Stomach smooth muscle (tissue), 2 donors: ENCODE measurements around the gene AKR1B1.

Experiments
- H3K27ac ChIP-seq: one replicate; pipeline ENCODE4 v1.7.0; 2013; ENCODE audit warnings: mild to moderate bottlenecking, low read length, inconsistent platforms
- H3K27me3 ChIP-seq, 2 donors: one replicate each; pipeline ENCODE4 v1.7.0; 2013; ENCODE audit warnings: low read length in 2 of 2; ENCODE audit not compliant: insufficient read depth in 2 of 2, control insufficient read depth in 1 of 2
- H3K36me3 ChIP-seq, 2 donors: one replicate each; pipeline ENCODE4 v1.7.0; 2013; ENCODE audit warnings: low read length in 2 of 2; ENCODE audit not compliant: control insufficient read depth in 2 of 2, insufficient read depth in 2 of 2
- H3K4me1 ChIP-seq: one replicate; pipeline ENCODE4 v1.7.0; 2013; ENCODE audit warnings: low read length; ENCODE audit not compliant: control insufficient read depth, insufficient read depth
- H3K4me3 ChIP-seq, 2 donors: one replicate each; pipeline ENCODE4 v1.7.0; 2013; ENCODE audit warnings: low read length in 2 of 2
- H3K9ac ChIP-seq, 2 donors: one replicate each; pipeline ENCODE4 v1.7.0; 2013; ENCODE audit warnings: low read length in 2 of 2, mild to moderate bottlenecking in 1 of 2
- H3K9me3 ChIP-seq, 2 donors: one replicate each; pipeline ENCODE4 v1.7.0; 2013; ENCODE audit warnings: low read length in 2 of 2; ENCODE audit not compliant: control insufficient read depth in 2 of 2
- donor health status: healthy.
- donor health status: Pancreatic carcinoma.

AKR1B1 gene

DNA sequence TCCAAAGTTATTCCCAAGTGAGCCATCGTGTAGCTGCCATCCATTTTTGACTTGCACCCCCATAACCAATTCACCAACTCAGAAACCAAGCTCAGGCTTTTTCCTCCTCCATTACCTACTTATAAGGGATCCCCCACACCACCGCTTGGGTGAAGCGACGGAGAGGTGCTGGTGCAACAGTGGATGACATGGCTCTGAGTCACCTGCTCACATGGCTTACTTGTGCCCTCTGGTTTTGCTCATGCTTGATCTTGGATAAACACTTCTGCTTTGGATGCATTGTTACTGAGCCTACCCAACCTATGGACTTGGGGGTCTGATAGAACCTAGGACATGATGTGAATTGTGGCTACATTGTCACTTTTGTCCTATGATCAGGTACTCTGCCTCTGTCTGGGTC is 12.0 kb upstream of the AKR1B1 start:
- no peak overlapping the region for H3K27ac ChIP-seq
- H3K9ac ChIP-seq: no peak overlapping the region
- no peaks in the 10 kb centered on the region for H3K4me1 ChIP-seq
- H3K4me3 ChIP-seq: no peak overlapping the region
- no peaks in the 10 kb centered on the region for H3K36me3 ChIP-seq
- H3K9me3 ChIP-seq: no peaks in the 10 kb centered on the region
- H3K27me3 ChIP-seq: no peaks in the 10 kb centered on the region

DNA sequence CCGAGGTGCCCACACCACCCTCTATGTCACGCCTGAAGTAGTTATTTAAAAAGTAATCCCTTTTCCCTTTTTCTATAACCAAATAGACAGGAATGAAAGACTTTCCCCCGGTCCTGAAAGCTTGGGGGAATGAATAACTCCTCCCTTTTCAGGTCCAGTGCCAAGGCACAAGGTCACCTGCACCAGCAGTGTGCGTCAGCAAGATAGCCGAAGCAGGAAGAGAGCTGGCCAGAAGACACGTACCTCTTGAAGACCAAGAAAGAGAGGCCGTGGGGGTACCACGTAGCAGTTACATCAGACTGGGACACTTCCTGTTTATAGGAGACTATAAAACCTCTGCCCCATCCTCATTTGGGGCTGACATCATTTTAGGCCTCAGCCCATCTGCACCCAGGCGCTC is 10.7 kb upstream of the AKR1B1 start:
- no peaks in the 10 kb centered on the region for H3K4me1 ChIP-seq
- H3K36me3 ChIP-seq: no peaks in the 10 kb centered on the region
- no peaks in the 10 kb centered on the region for H3K27me3 ChIP-seq
- H3K27ac ChIP-seq: no peak overlapping the region
- no peak overlapping the region for H3K4me3 ChIP-seq
- H3K9me3 ChIP-seq: no peaks in the 10 kb centered on the region
- H3K9ac ChIP-seq: no peak overlapping the region

DNA sequence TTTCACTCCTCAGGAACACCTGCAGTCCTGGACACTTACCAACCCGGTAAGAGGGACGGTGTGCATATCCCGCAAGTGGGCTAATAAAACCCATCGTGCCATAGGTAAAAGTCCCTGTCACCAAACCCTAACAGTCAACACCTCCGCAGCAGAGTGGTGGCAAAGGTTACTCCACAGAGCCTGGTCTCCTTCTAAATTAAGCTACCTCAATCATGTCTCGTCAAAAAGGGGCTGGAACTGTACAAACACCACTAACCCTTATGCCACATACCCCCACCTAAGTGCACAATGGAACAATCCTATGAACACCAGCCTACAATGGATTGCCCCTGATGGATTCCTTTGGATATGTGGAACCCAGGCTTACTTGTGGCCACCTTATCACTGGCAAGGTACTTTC is 9.6 kb upstream of the AKR1B1 start:
- Histone ChIP-seq H3K9ac (no peak overlapping the region), H3K27me3 (no peaks in the 10 kb centered on the region), H3K4me3 (no peak overlapping the region), H3K27ac (no peak overlapping the region), H3K36me3 (no peaks in the 10 kb centered on the region), H3K9me3 (no peaks in the 10 kb centered on the region), H3K4me1 (no peaks in the 10 kb centered on the region)

DNA sequence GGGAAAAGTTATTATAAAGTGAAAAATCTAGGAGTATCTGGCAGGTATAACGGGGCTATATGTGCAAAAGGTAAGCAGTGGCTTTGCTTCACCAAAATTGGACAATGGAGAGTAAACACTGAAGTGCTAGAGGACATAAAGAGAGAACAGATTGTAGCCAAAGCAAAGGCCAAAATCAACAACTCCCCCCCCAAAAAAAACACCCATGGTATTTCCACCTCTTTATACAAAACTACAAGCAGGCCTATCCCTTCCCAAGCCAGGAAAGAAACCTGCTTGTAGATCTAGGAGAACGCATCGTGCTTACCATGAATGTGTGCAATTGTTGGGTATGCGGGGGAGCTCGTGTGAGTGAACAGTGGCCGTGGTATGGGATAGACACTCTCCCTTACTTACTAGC is 9.2 kb upstream of the AKR1B1 start:
- H3K9me3 ChIP-seq: no peaks in the 10 kb centered on the region
- H3K27me3 ChIP-seq: no peaks in the 10 kb centered on the region
- H3K36me3 ChIP-seq: no peaks in the 10 kb centered on the region
- no peak overlapping the region for H3K4me3 ChIP-seq
- no peak overlapping the region for H3K9ac ChIP-seq
- H3K27ac ChIP-seq: no peak overlapping the region
- no peaks in the 10 kb centered on the region for H3K4me1 ChIP-seq

DNA sequence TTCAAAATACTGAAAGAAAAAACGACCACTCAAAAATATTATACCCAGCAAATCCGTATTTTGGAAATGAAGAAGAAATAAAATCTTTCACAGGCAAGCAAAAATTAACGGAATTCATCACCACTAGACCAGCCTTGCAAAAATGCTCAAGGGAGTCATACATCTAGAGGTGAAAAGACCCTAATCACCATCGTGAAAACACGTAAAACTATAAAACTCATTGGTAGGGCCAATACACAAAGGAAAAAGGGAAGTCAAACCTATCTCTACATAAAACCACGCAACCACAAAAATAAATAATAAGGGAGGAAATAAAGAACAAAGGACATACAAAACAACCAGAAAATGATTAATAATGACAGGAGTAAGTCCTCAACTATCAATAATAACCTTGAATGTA is 6.6 kb upstream of the AKR1B1 start:
- Histone ChIP-seq H3K9ac (no peak overlapping the region), H3K27me3 (no peaks in the 10 kb centered on the region), H3K4me3 (no peak overlapping the region), H3K36me3 (no peaks in the 10 kb centered on the region), H3K4me1 (no peaks in the 10 kb centered on the region), H3K27ac (no peak overlapping the region), H3K9me3 (no peaks in the 10 kb centered on the region)

DNA sequence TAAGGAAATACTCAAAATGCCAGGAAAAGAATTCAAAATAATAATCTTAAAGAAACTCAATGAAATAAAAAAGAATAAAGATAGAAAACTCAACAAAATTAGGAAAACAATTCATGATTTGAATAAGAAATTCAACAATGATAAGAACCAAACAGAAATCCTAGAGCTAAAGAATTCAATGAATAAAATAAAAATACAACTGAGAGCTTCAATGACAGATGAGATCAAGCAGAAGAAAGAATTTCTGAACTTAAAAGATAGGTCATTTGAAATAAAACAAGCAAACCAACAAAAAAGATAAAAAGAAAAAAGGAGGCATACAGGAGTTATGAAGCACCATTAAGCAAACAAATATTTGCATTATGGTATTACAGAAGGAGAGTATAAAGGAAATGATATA is 5.6 kb upstream of the AKR1B1 start:
- Histone ChIP-seq H3K27me3 (no peaks in the 10 kb centered on the region), H3K36me3 (no peaks in the 10 kb centered on the region), H3K27ac (no peak overlapping the region), H3K9ac (no peak overlapping the region), H3K9me3 (no peaks in the 10 kb centered on the region), H3K4me1 (peaks cover 1% of the 10 kb centered on the region), H3K4me3 (no peak overlapping the region)

DNA sequence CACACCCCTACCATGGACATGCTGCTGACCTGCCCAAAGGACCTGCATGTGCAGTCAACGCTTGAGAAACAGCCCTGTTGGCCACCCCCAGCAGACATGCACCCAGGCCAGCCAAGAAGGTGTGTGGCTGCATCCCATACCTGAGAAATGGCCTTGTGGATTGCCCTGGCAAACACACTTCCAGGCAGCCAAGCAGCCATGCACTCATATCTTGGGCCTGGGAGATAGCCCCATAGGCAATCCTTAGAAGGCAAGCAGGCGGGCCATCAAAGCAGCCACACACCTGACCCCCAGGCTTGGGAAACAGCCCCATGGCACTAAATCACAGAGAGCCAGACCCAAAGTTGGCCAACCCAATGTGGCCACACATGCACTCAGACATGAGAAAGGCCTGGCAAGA is 4.9 kb upstream of the AKR1B1 start:
- H3K9me3 ChIP-seq: no peaks in the 10 kb centered on the region
- no peaks in the 10 kb centered on the region for H3K36me3 ChIP-seq
- peaks cover 6% of the 10 kb centered on the region for H3K4me1 ChIP-seq
- H3K27ac ChIP-seq: no peak overlapping the region
- no peak overlapping the region for H3K4me3 ChIP-seq
- H3K9ac ChIP-seq: no peak overlapping the region
- H3K27me3 ChIP-seq: no peaks in the 10 kb centered on the region

DNA sequence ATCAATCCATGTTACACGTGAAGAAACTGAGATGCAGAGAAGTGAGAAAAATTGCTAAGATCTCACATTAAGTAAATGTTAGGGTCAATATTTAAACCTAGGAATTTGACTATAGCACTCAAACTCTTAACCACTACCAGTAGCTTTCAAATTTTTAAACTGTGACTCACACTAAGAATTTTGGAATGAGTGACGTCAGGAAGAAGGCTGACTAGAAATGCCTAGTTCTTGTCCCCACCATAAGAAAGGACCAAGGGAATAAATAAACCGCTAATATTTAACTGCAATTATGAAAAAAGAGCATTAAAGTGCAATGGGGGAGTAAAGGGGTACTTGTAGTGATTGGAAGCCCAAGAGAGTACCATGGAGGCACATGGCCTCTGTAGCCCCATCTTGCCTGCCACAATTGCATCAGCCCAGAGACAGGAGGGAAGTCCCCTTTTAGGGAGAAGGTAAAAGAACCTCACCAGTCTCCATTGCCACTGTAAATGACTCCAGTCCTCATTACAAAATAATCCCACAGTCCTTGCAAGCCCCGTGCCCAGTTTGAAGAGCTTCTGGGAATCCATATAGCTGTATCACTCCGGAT is 3.5 kb upstream of the AKR1B1 start:
- Histone ChIP-seq H3K27me3 (no peaks in the 10 kb centered on the region), H3K9ac (no peak overlapping the region), H3K9me3 (no peaks in the 10 kb centered on the region), H3K4me1 (peaks cover 16% of the 10 kb centered on the region), H3K4me3 (no peak overlapping the region), H3K36me3 (no peaks in the 10 kb centered on the region), H3K27ac (no peak overlapping the region)

DNA sequence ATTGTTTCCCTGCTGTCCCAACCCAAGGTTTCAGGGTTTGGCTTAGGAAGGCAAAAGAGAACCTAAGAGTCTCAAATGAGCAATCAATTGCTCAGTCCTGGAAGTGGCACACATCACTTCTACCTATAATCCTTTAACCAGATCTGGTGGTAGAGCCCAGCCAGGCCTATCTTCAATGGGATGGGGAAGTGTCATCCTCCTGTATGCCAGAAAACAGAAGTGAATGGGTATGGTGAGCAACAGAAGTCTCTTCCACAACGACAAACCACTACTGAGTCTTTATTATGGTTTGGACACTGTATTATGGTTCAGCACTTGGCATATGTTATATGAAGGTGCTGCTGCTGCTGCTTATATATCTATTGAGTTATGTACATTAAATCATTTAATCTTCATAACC is 3.0 kb upstream of the AKR1B1 start:
- Histone ChIP-seq H3K9ac (no peak overlapping the region), H3K4me3 (no peak overlapping the region), H3K9me3 (no peaks in the 10 kb centered on the region), H3K27ac (no peak overlapping the region), H3K4me1 (peaks cover 16% of the 10 kb centered on the region), H3K27me3 (no peaks in the 10 kb centered on the region), H3K36me3 (no peaks in the 10 kb centered on the region)

DNA sequence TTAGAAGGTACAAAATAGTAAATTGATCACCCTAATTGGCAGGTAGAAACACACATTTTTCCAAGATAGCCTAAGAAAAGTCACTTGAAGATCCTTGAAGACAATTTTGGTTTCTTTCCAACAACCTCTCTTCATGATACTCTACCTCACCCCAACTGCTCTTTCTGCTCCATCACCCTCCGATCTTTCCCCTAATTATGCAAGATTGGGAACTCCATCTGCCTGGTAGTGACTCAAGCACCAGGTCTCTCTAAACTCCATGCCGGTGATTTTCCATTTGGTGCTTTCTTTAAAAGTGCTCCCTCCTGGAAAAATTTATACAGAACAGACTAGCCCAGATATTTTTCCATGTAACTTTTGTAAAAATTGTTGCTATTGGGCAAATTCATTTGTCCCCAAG is 1.1 kb upstream of the AKR1B1 start:
- H3K9me3 ChIP-seq: no peaks in the 10 kb centered on the region
- H3K27ac ChIP-seq: no peak overlapping the region
- peaks cover 17% of the 10 kb centered on the region for H3K4me1 ChIP-seq
- H3K27me3 ChIP-seq: no peaks in the 10 kb centered on the region
- no peak overlapping the region for H3K9ac ChIP-seq
- peaks cover 0 to 2% of the 10 kb centered on the region in 2 donors for H3K36me3 ChIP-seq
- H3K4me3 ChIP-seq: no peak overlapping the region

DNA sequence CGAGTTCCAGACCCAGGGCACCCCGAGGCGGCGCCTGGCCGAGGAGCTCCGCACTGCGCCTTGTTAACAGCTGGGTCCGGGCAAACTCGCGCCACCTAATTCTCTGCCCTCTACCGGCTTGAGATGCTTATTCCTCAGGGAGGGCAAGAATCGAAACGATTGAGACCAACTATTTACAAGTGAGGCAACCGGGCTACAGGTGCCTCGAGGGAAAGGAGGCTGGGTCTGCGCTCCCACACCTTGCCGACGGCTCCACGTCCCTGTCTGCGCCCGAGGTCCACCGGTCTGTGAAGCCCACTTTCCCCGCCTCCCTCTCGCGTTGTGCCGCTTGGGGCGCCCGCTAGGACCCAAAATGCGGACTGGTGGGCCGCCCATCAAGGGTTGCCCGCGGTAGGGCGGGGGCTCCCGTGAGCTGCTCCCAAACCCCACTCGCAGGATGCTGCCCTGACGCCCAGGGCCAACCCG is 527 bp downstream of the AKR1B1 start:
- Histone ChIP-seq H3K27me3 (no peaks in the 10 kb centered on the region), H3K9ac (peak overlapping the region; percentile 78 to 80), H3K4me3 (peak overlapping the region; percentile 80 to 93), H3K36me3 (peaks cover 0 to 2% of the 10 kb centered on the region in 2 donors), H3K27ac (peak overlapping the region; percentile 62), H3K4me1 (peaks cover 22% of the 10 kb centered on the region), H3K9me3 (no peaks in the 10 kb centered on the region)
